WTC11 (cell line): ENCODE results near the gene RTCB.

ENCODE experiments used
- ATF2 ChIP-seq: sonication (generic); formaldehyde crosslinking; IDR thresholded peaks from 2 replicates; pipeline ENCODE4 v1.8.1; 2022; ENCODE audit warnings: low read depth, missing genetic modification reagents, borderline replicate concordance
- ATF6 ChIP-seq: sonication (generic); formaldehyde crosslinking; IDR thresholded peaks from 2 replicates; pipeline ENCODE4 v1.8.1; 2023; ENCODE audit warnings: mild to moderate bottlenecking, missing genetic modification reagents
- CREB1 ChIP-seq: sonication (generic); formaldehyde crosslinking; IDR thresholded peaks from 2 replicates; pipeline ENCODE4 v1.8.0; 2023; ENCODE audit warnings: mild to moderate bottlenecking, missing genetic modification reagents
- CTCF ChIP-seq: fragments of 200-600 bp; IDR thresholded peaks from 2 replicates; pipeline ENCODE4 v1.8.0; 2022; ENCODE audit warnings: antibody characterized with exemption
- E2F1 ChIP-seq: sonication (generic); formaldehyde crosslinking; IDR thresholded peaks from 2 replicates; pipeline ENCODE4 v1.8.0; 2022; ENCODE audit warnings: mild to moderate bottlenecking, missing genetic modification reagents
- FOXJ3 ChIP-seq: sonication (generic); formaldehyde crosslinking; IDR thresholded peaks from 2 replicates; pipeline ENCODE4 v1.9.0; 2021; ENCODE audit warnings: missing genetic modification reagents, mild to moderate bottlenecking, borderline replicate concordance
- JUN ChIP-seq: sonication (generic); formaldehyde crosslinking; IDR thresholded peaks from 2 replicates; pipeline ENCODE4 v1.8.0; 2023; ENCODE audit warnings: mild to moderate bottlenecking, missing genetic modification reagents
- MAX ChIP-seq: sonication (generic); formaldehyde crosslinking; IDR thresholded peaks from 2 replicates; pipeline ENCODE4 v1.8.0; 2022; ENCODE audit warnings: mild to moderate bottlenecking, missing genetic modification reagents
- SMAD4 ChIP-seq: sonication (generic); formaldehyde crosslinking; IDR thresholded peaks from 2 replicates; pipeline ENCODE4 v1.8.0; 2022; ENCODE audit warnings: mild to moderate bottlenecking, missing genetic modification reagents
- STAT6 ChIP-seq: sonication (generic); formaldehyde crosslinking; conservative IDR thresholded peaks from 2 replicates; pipeline ENCODE4 v1.8.1; 2023; ENCODE audit warnings: mild to moderate bottlenecking, low read depth, missing genetic modification reagents, moderate library complexity
- TEAD1 ChIP-seq: sonication (generic); formaldehyde crosslinking; IDR thresholded peaks from 2 replicates; pipeline ENCODE4 v1.8.0; 2022; ENCODE audit warnings: mild to moderate bottlenecking, missing genetic modification reagents
- TP53 ChIP-seq: sonication (generic); formaldehyde crosslinking; IDR thresholded peaks from 2 replicates; pipeline ENCODE4 v1.8.1; 2023; ENCODE audit warnings: mild to moderate bottlenecking, missing genetic modification reagents
- ZNF263 ChIP-seq: sonication (generic); formaldehyde crosslinking; IDR thresholded peaks from 2 replicates; pipeline ENCODE4 v1.8.1; 2022; ENCODE audit warnings: low read depth, mild to moderate bottlenecking, moderate library complexity, missing genetic modification reagents
- ZSCAN18 ChIP-seq: fragments of 250-450 bp; sonication (Bioruptor Pico); IDR thresholded peaks from 2 replicates; pipeline ENCODE4 v2.1.2; 2022; ENCODE audit warnings: mild to moderate bottlenecking, moderate library complexity

- TF ChIP-seq CTCF = no peak
- no peak for TF ChIP-seq SMAD4
- no peak for TF ChIP-seq ATF2 (CRISPR knock-in tag)
- TF ChIP-seq TEAD1 (CRISPR knock-in tag) = no peak
- no peak for TF ChIP-seq CREB1 (CRISPR knock-in tag)
- no peak for TF ChIP-seq ATF6 (CRISPR knock-in tag)
- TF ChIP-seq JUN = no peak
- TF ChIP-seq STAT6 (CRISPR knock-in tag) = no peak
- TF ChIP-seq ZSCAN18 = no peak
- no peak for TF ChIP-seq TP53 (CRISPR knock-in tag)
- no peak for TF ChIP-seq FOXJ3
- no peak for TF ChIP-seq E2F1
- no peak for TF ChIP-seq ZNF263 (CRISPR knock-in tag)
- no peak for TF ChIP-seq MAX
Measured at GRCh38 chr22:32426881-32427280, 14.8 kb upstream of the RTCB start.
